Measurements from ENCODE around the gene APOBEC4.

DNA sequence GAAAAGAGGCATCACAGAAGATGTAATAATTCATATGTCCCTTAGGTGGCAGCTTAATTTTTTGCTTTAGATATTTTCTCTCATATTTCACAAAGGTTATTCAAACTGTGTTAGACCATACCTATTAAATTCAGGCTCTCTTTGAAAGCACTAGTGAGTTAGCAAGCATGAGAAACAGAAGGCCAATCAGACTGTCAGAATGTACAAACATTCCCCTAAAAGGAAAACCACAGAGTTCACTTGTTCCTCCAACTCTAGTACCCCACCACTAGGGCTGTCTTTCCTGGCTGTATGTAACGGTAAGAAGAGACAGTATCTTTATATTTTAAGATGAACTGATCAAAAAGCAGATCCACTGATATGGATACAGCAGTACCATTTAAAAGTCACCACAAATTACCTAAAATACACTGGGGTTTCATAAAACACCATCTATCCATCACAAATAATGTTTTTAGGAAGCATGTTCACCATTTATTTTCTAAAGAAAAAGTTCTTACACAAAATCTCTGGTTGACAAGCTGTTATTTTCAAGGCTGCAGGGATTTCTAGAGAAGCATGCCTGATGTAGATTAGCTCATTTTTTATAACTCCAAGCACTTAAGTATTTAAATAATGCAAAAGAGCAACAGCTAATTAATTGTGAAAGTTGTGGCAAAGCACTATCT lies 19.3 kb downstream of the APOBEC4 start:
- TF ChIP-seq CTCF (conservative IDR thresholded peaks at IDR 0.05 in 1 of 2, IDR thresholded peaks at IDR 0.05 in 1 of 2; ENCODE audit: extremely low read depth in 1 of 2, insufficient read depth in 1 of 2, low read depth in 1 of 2, low read length in 2 of 2) (peak; percentile 49 to 58), EZH2 (IDR thresholded peaks at IDR 0.05; ENCODE audit: borderline replicate concordance, low read length) (no peak)

Data from mammary epithelial cell (primary cell).